Aorta (tissue), 5 donors: ENCODE measurements around the gene KRTAP22-2. TPM values are rescaled to one million over a fixed set of nuclear protein-coding genes. Genes with fewer than 3 reads are reported as not detected.

Experiments
- ATAC-seq: fragments of 200-7000 bp; cut with Tn5 transposase; one replicate; pipeline ENCODE4 v1.9.1; 2022; ENCODE audit warnings: moderate library complexity; ENCODE audit not compliant: low FRiP score
- DNase-seq, 2 donors: peaks; one replicate each; pipeline ENCODE4 v3.0.0-alpha.2; 2020
- H3K27ac ChIP-seq, 2 donors: one replicate each; pipeline ENCODE4 v1.5.1; 2013; ENCODE audit warnings: low read length in 2 of 2, mild to moderate bottlenecking in 2 of 2, moderate library complexity in 2 of 2, control low read depth in 1 of 2, inconsistent platforms in 1 of 2, low read depth in 1 of 2
- H3K27me3 ChIP-seq, 2 donors: one replicate each; pipeline ENCODE4 v1.6.1; 2013; ENCODE audit warnings: control low read depth in 1 of 2, low read length in 1 of 2, mild to moderate bottlenecking in 1 of 2, moderate library complexity in 1 of 2; ENCODE audit not compliant: insufficient read depth in 2 of 2, control insufficient read depth in 1 of 2
- H3K36me3 ChIP-seq, 2 donors: one replicate each; pipeline ENCODE4 v1.6.1; 2013; ENCODE audit warnings: control low read depth in 1 of 2, low read length in 1 of 2, mild to moderate bottlenecking in 1 of 2; ENCODE audit not compliant: insufficient read depth in 2 of 2, control insufficient read depth in 1 of 2
- H3K4me1 ChIP-seq, 2 donors: one replicate each; pipeline ENCODE4 v1.6.1; 2013; ENCODE audit warnings: low read length in 2 of 2, control low read depth in 1 of 2, mild to moderate bottlenecking in 1 of 2, moderate library complexity in 1 of 2; ENCODE audit not compliant: insufficient read depth in 2 of 2, control insufficient read depth in 1 of 2
- H3K4me3 ChIP-seq, 2 donors: one replicate each; pipeline ENCODE4 v1.5.1; 2013; ENCODE audit warnings: low read length in 2 of 2, control low read depth in 1 of 2, mild to moderate bottlenecking in 1 of 2
- H3K9me3 ChIP-seq: one replicate; pipeline ENCODE4 v1.6.1; 2013; ENCODE audit warnings: mild to moderate bottlenecking, low read length; ENCODE audit not compliant: control insufficient read depth
- WGBS, 2 donors: extraction: QIAGEN DNeasy Blood & Tissue Kit; methylation state at CpG; one replicate each; pipeline ENCODE4 v1.1.7; 2013; 5-methylcytosine and 5-hydroxymethylcytosine counted together
- intact Hi-C, 2 donors: fragments of 100-400 bp; cut with DNase I; formaldehyde crosslinking; loops; one replicate each; pipeline versions ENCODE4 v1.14.2 to v1.15.0; 2022
- polyA plus RNA-seq, 2 donors: library from polyadenylated mRNA; stranded (reverse); fragments of 200-250 nt; gene quantifications; one replicate each; pipeline ENCODE4 v1.2.3, GENCODE V29; 2013
- total RNA-seq, 2 donors: library from RNA; stranded (reverse); fragmentation: NEBNext Ultra II Directional; extraction: Animal tissue kit (Norgen Biotek cat#: 25700); gene quantifications; one replicate each; pipeline ENCODE4 v1.2.1, GENCODE V29; 2021
- donor health status: healthy with polysubstance abuse.
- donor health status: Bipolar disorder and iron deficiency.
- donor health status: DM: no; HTN: no; CAD: no.
- donor health status: DM: no; HTN: no; CAD: no.
- donor health status: DM: yes; HTN: yes; CAD: no.

The KRTAP22-2 gene
- total and polyA plus RNA-seq, 4 donors = not detected

- Histone ChIP-seq H3K36me3 (no peaks in the 10 kb centered on the region), H3K27ac (no peak overlapping the region), H3K9me3 (peaks cover 1% of the 10 kb centered on the region), H3K4me3 (no peak overlapping the region), H3K4me1 (no peaks in the 10 kb centered on the region), H3K27me3 (no peaks in the 10 kb centered on the region)
- DNase-seq = no peak
- 51 to 58% methylated on average over 3 of the region's 3 CpGs for whole genome bisulfite sequencing, 2 donors
- ATAC-seq = no peak
- intact Hi-C loops = no loop called here
Measured at GRCh38 chr21:30580132-30580531, 10.1 kb downstream of the KRTAP22-2 start.

DNA sequence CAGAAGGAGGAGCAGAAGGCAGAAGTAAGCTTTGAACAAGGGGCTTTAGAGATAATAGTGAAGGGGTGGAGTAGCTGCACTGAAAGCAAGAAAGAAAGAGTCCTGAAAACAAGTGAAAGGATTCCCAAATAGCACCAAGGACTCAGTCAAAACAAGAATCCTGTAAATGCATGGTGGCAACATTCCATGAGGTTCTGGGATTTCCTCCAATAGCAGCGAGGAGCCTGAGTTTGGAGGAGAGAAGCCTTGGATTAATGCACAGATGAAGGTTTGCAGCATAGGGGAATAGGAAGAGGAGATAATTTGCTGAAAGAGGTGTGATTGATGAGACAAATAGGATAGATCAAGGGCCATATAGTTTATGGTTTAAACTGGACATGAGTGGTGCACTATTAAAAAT, 10.9 kb downstream of the KRTAP22-2 start:
- no peaks in the 10 kb centered on the region for H3K27me3 ChIP-seq
- no peak overlapping the region for H3K4me3 ChIP-seq
- no peak overlapping the region for H3K27ac ChIP-seq
- ATAC-seq (no peak), DNase-seq (no peak)
- no peaks in the 10 kb centered on the region for H3K36me3 ChIP-seq
- H3K9me3 ChIP-seq = peaks cover 1% of the 10 kb centered on the region
- WGBS, 2 donors = 5 to 7% methylated on average over 1 of the region's 1 CpG
- intact Hi-C loops = no loop called here
- H3K4me1 ChIP-seq = no peaks in the 10 kb centered on the region

- ATAC-seq = no peak
- intact Hi-C loops = no loop called here
- no peaks in the 10 kb centered on the region for H3K36me3 ChIP-seq
- no peak overlapping the region for H3K27ac ChIP-seq
- H3K4me1 ChIP-seq = no peaks in the 10 kb centered on the region
- H3K27me3 ChIP-seq = no peaks in the 10 kb centered on the region
- DNase-seq = no peak
- no peak overlapping the region for H3K4me3 ChIP-seq
- H3K9me3 ChIP-seq = peaks cover 1% of the 10 kb centered on the region
Measured at GRCh38 chr21:30577766-30578165, 12.4 kb downstream of the KRTAP22-2 start.

- DNase-seq (no peak), ATAC-seq (no peak)
- Histone ChIP-seq H3K27ac (no peak overlapping the region), H3K27me3 (no peaks in the 10 kb centered on the region), H3K9me3 (no peaks in the 10 kb centered on the region), H3K36me3 (no peaks in the 10 kb centered on the region), H3K4me3 (no peak overlapping the region), H3K4me1 (no peaks in the 10 kb centered on the region)
- intact Hi-C loops = no loop called here
Measured at GRCh38 chr21:30567617-30568016, 22.6 kb downstream of the KRTAP22-2 start.

GRCh38 chr21:30563630-30564029, 26.6 kb downstream of the KRTAP22-2 start:
- no peaks in the 10 kb centered on the region for H3K4me1 ChIP-seq
- ATAC-seq (no peak), DNase-seq (no peak)
- intact Hi-C loops = no loop called here
- WGBS, 2 donors = 91 to 92% methylated on average over 2 of the region's 2 CpGs
- no peak overlapping the region for H3K4me3 ChIP-seq
- H3K27me3 ChIP-seq = no peaks in the 10 kb centered on the region
- H3K36me3 ChIP-seq = no peaks in the 10 kb centered on the region
- no peak overlapping the region for H3K27ac ChIP-seq
- H3K9me3 ChIP-seq = no peaks in the 10 kb centered on the region

- DNase-seq = no peak
- Histone ChIP-seq H3K9me3 (no peaks in the 10 kb centered on the region), H3K27ac (no peak overlapping the region), H3K27me3 (no peaks in the 10 kb centered on the region), H3K4me1 (no peaks in the 10 kb centered on the region), H3K4me3 (no peak overlapping the region), H3K36me3 (no peaks in the 10 kb centered on the region)
- intact Hi-C loops = no loop called here
- WGBS, 2 donors = 68 to 75% methylated on average over 6 of the region's 6 CpGs
- no peak for ATAC-seq
Measured at GRCh38 chr21:30563072-30563471, 27.1 kb downstream of the KRTAP22-2 start.

- no peak for DNase-seq
- intact Hi-C loops = no loop called here
- Histone ChIP-seq H3K4me1 (no peaks in the 10 kb centered on the region), H3K9me3 (no peaks in the 10 kb centered on the region), H3K36me3 (no peaks in the 10 kb centered on the region), H3K4me3 (no peak overlapping the region), H3K27ac (no peak overlapping the region), H3K27me3 (no peaks in the 10 kb centered on the region)
- ATAC-seq = no peak
- WGBS, 2 donors = 69 to 76% methylated on average over 2 of the region's 2 CpGs
Measured at GRCh38 chr21:30561957-30562356, 28.2 kb downstream of the KRTAP22-2 start.

GRCh38 chr21:30561264-30561895, 28.8 kb downstream of the KRTAP22-2 start, which contains the start of gene KRTAP19-7:
TSS of gene KRTAP19-7 (minus strand) at chr21:30561314. CDS start at chr21:30561289, 25 bp downstream.
- no peak for DNase-seq
- no peak for ATAC-seq
- H3K4me1 ChIP-seq = no peaks in the 10 kb centered on the region
- no peak within 1 kb of the TSS for H3K4me3 ChIP-seq
- no peaks in the 10 kb centered on the region for H3K36me3 ChIP-seq
- 77 to 86% methylated on average over 2 of the region's 2 CpGs for WGBS, 2 donors
- no peaks in the 10 kb centered on the region for H3K9me3 ChIP-seq
- no peaks in the 10 kb centered on the region for H3K27me3 ChIP-seq
- intact Hi-C loops = no loop called here
- H3K27ac ChIP-seq = no peak within 1 kb of the TSS

DNA sequence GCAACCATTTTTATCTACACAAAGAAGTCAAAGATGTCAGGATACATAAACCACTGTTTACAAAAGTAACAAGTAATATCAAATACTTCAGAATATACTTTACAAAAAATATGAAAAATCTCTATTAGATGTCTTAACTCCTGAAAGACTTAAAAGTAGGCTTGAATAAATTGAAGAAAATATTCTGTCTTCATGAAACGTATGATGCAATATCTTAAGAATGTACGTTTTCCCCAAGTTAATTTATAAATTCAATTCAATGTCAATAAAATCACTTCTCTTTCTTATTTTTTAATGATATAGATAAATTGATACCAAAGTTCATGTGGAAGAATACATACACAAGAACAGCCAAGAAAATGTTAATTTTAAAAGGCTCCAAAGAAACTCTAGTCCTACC, 35.1 kb downstream of the KRTAP22-2 start:
- H3K9me3 ChIP-seq = peaks cover 1% of the 10 kb centered on the region
- no peaks in the 10 kb centered on the region for H3K27me3 ChIP-seq
- intact Hi-C loops = no loop called here
- H3K4me3 ChIP-seq = no peak overlapping the region
- DNase-seq (no peak), ATAC-seq (no peak)
- no peaks in the 10 kb centered on the region for H3K4me1 ChIP-seq
- WGBS, 2 donors = 89 to 92% methylated on average over 2 of the region's 2 CpGs
- no peak overlapping the region for H3K27ac ChIP-seq
- no peaks in the 10 kb centered on the region for H3K36me3 ChIP-seq
